ENCODE results near the gene TEX11.

GRCh38 chrX:70675284-70675683 is 233.2 kb downstream of the TEX11 start:
- TF ChIP-seq CTCF (IDR thresholded peaks at IDR 0.05) (no peak), POLR2A (IDR thresholded peaks at IDR 0.05) (no peak), POLR2AphosphoS5 (IDR thresholded peaks at IDR 0.05) (no peak), EP300 (IDR thresholded peaks at IDR 0.05) (no peak)

All from suprapubic skin (tissue), 4 donors.